ENCODE measurements around the gene GDF3.

GDF3 gene

GRCh38 chr12:7695237-7695560 lies 376 bp downstream of the GDF3 start:
- Histone ChIP-seq H3K4me1 (ENCODE audit: control insufficient read depth, insufficient read depth, low read length) (peaks cover 5% of the 10 kb centered on the region), H3K4me3 (ENCODE audit: low read depth, low read length) (no peak overlapping the region), H3K27ac (ENCODE audit: extremely low read depth, low read depth, low read length) (no peak overlapping the region), H3K9me3 (ENCODE audit: control insufficient read depth, insufficient read depth, low read depth, low read length) (no peaks in the 10 kb centered on the region), H3K36me3 (ENCODE audit: control insufficient read depth in 2 of 2, insufficient read depth in 1 of 2, low read length in 2 of 2) (no peaks in the 10 kb centered on the region)
- ChIA-PET POLR2A (no interaction called here), CTCF (interaction anchor here (0.5 to 0.7 kb wide), 3 partner anchors 10 to 102 kb away, joined by 3 read pairs; no protein-coding TSS in a partner anchor)
- TF ChIP-seq ZNF280C (tag by site-specific recombination; IDR thresholded peaks at IDR 0.05) (no peak), ZNF704 (tag by site-specific recombination; IDR thresholded peaks at IDR 0.05) (no peak), ZNF112 (tag by site-specific recombination; IDR thresholded peaks at IDR 0.05) (no peak), ZNF202 (tag by site-specific recombination; IDR thresholded peaks at IDR 0.05; ENCODE audit: borderline replicate concordance) (no peak), ZNF639 (tag by site-specific recombination; IDR thresholded peaks at IDR 0.05) (no peak), ZNF692 (tag by site-specific recombination; IDR thresholded peaks at IDR 0.05) (no peak), ZBTB26 (tag by site-specific recombination; optimal IDR thresholded peaks at IDR 0.05) (no peak), ZBTB8A (tag by site-specific recombination; IDR thresholded peaks at IDR 0.05) (no peak), ZNF776 (tag by site-specific recombination; IDR thresholded peaks at IDR 0.05; ENCODE audit: borderline replicate concordance) (no peak), TRIM28 (IDR thresholded peaks at IDR 0.05; ENCODE audit: borderline replicate concordance, low read length) (no peak), ZNF544 (tag by site-specific recombination; IDR thresholded peaks at IDR 0.05) (no peak), SCRT1 (tag by site-specific recombination; IDR thresholded peaks at IDR 0.05; ENCODE audit: borderline replicate concordance) (no peak), ZNF416 (tag by site-specific recombination; IDR thresholded peaks at IDR 0.05) (no peak), RBAK (tag by site-specific recombination; IDR thresholded peaks at IDR 0.05) (no peak), ZNF37A (tag by site-specific recombination; IDR thresholded peaks at IDR 0.05) (no peak), ZNF623 (tag by site-specific recombination; IDR thresholded peaks at IDR 0.05) (no peak), ZNF585B (tag by site-specific recombination; IDR thresholded peaks at IDR 0.05) (no peak)

GRCh38 chr12:7694556-7695236 lies 879 bp downstream of the GDF3 start:
- Histone ChIP-seq H3K4me3 (ENCODE audit: low read depth, low read length) (no peak overlapping the region), H3K9me3 (ENCODE audit: control insufficient read depth, insufficient read depth, low read depth, low read length) (no peaks in the 10 kb centered on the region), H3K4me1 (ENCODE audit: control insufficient read depth, insufficient read depth, low read length) (peaks cover 5% of the 10 kb centered on the region), H3K27ac (ENCODE audit: extremely low read depth, low read depth, low read length) (no peak overlapping the region), H3K36me3 (ENCODE audit: control insufficient read depth in 2 of 2, insufficient read depth in 1 of 2, low read length in 2 of 2) (no peaks in the 10 kb centered on the region)
- CTCF ChIA-PET: interaction anchor here (0.5 kb wide), 1 partner anchor 68 kb away, joined by 3 read pairs; no protein-coding TSS in a partner anchor
- POLR2A ChIA-PET: no interaction called here
- no peak for TF ChIP-seq KLF9 (tag by site-specific recombination; IDR thresholded peaks at IDR 0.05; ENCODE audit: low read depth)
- no peak for TF ChIP-seq ZNF398 (tag by site-specific recombination; IDR thresholded peaks at IDR 0.05)
- TF ChIP-seq ZNF76 (tag by site-specific recombination; IDR thresholded peaks at IDR 0.05; ENCODE audit: borderline replicate concordance, low read depth): no peak
- no peak for TF ChIP-seq ZNF394 (tag by site-specific recombination; IDR thresholded peaks at IDR 0.05; ENCODE audit: borderline replicate concordance)
- TF ChIP-seq ZNF610 (tag by site-specific recombination; IDR thresholded peaks at IDR 0.05; ENCODE audit: borderline replicate concordance): no peak
- no peak for TF ChIP-seq HOXD13 (CRISPR knock-in tag; IDR thresholded peaks at IDR 0.05; ENCODE audit: borderline replicate concordance)
- no peak for TF ChIP-seq INSM2 (tag by site-specific recombination; IDR thresholded peaks at IDR 0.05)

Data from HEK293 (cell line).